ENCODE measurements around the gene NDUFS3. TPM values are rescaled to one million over a fixed set of nuclear protein-coding genes. Genes with fewer than 3 reads are reported as not detected.
"Not testable (repeated sequence)": the region's sequence is repeated elsewhere in the genome, so short reads cannot be mapped to it uniquely, and the experiment has no call there.

The NDUFS3 gene
- total RNA-seq, 1 donor from 2014 or later: 148 TPM

DNA sequence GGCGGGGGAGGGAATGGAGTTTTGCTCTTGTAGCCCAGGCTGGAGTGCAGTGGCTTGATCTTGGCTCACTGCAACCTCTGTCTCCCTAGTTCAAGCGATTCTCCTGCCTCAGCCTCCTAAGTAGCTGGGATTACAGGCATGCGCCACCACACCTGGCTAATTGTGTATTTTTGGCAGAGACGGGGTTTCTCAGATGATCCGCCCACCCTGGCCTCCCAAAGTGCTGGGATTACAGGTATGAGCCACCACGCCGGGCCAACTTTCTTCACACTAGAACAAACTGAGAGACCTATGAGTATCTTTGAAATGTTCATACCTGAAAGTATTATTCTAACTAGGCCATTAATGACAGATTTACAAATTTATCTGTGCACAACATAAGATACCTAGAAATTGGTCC, 32.6 kb upstream of the NDUFS3 start:
- H3K36me3 Mint-ChIP-seq (ENCODE audit: low read depth): peaks cover 17% of the 10 kb centered on the region
- H3K9me3 Mint-ChIP-seq; DNase-seq (ENCODE audit: low spot score); H3K27me3 Mint-ChIP-seq (ENCODE audit: insufficient read depth); H3K27ac Mint-ChIP-seq; H3K4me3 Mint-ChIP-seq; intact Hi-C loops (cut with micrococcal nuclease): not testable (repeated sequence)
- H3K4me1 Mint-ChIP-seq (ENCODE audit: low read depth): peaks cover 38% of the 10 kb centered on the region

DNA sequence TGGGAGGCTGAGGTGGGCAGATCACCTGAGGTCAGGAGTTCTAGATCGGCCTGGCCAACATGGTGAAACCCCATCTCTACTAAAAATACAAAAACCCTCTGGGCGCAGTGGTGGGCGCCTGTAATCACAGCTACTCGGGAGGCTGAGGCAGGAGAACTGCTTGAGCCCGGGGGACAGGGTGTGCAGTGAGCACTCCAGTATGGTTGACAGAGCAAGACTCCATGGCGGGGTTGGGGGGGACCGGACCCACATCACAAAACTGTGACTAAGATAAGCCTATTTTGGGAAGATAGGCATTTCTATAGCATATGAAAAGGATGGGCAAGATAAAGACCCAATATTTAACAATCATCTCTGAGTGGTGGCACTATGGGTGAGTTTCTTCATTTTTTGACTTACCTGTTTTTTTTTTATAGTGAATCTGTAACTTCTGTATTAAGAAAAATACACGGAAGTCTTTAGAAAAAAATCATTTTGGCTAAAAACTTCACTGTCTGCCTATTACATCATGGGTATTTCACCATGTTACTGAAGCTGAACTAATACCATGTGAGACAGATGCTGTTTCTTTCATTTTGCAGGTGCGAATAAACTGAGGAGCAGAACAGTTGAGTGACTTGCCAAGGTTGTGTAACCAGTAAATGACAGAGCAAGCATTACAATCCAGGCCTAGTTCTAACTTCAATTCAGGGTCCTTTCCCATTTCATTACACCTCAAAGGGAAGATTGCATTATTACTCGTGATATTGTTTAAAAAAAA, 28.4 kb upstream of the NDUFS3 start:
- peak overlapping the region; percentile 99 for H3K4me3 Mint-ChIP-seq
- no peaks in the 10 kb centered on the region for H3K9me3 Mint-ChIP-seq
- H3K4me1 Mint-ChIP-seq (ENCODE audit: low read depth): peaks cover 40% of the 10 kb centered on the region
- no peaks in the 10 kb centered on the region for H3K27me3 Mint-ChIP-seq (ENCODE audit: insufficient read depth)
- H3K36me3 Mint-ChIP-seq (ENCODE audit: low read depth): peaks cover 24% of the 10 kb centered on the region
- intact Hi-C loops (cut with micrococcal nuclease): loop anchor here (5.0 kb wide), 1 partner anchor 217 kb away; the partner anchor contains the start of gene FNBP4
- DNase-seq (ENCODE audit: low spot score): no peak
- H3K27ac Mint-ChIP-seq: peak overlapping the region; percentile 48

DNA sequence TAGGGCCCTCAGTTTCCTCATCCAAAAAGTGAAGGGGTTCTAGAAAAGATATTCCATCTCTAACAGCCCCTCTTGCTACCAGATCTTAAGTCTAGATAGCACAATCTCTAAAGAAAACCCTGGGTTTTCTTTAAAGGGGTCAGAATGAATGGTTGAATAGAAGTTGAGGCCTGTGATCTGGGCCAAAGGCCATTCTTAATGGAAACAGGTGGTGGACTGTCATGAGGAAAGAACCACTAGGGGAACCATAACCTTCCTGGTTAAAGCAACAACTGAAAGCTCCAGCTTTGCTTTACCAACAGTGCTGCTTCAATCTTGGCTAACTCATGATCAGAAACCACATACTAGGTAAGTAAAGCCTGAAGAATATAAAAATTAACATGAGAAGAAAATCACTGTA, 27.8 kb upstream of the NDUFS3 start:
- Mint-ChIP-seq H3K9me3 (no peaks in the 10 kb centered on the region), H3K36me3 (ENCODE audit: low read depth) (peaks cover 24% of the 10 kb centered on the region), H3K4me3 (peak overlapping the region; percentile 99), H3K27ac (peak overlapping the region; percentile 97), H3K27me3 (ENCODE audit: insufficient read depth) (no peaks in the 10 kb centered on the region), H3K4me1 (ENCODE audit: low read depth) (peaks cover 40% of the 10 kb centered on the region)
- DNase-seq (ENCODE audit: low spot score): no peak
- intact Hi-C loops (cut with micrococcal nuclease): loop anchor here (5.0 kb wide), 1 partner anchor 216 kb away; the partner anchor contains the start of gene FNBP4

DNA sequence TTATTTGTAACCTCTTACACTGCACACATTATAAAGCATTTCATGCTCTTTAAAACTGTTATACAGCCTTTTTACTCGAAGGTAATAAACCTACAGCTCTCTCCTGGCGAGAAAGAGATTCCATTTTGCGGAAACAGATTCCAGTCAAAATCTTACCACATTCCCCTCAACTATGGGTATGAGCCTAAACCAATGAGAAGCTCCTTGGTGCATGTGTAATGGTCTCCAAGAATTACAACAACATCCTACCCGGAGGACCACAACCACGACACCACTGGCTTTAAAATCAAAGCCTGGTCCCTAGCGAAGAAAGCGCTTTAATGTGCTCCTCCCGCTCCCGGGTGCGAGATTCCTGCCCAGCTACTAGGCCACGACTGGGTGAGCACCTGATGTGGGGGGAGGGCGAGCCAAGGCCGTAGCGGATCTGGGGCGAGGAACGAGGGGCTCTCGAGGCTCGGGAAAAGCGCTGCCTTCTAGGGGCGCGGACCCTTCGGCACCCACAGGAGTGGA, 26.8 kb upstream of the NDUFS3 start:
- Mint-ChIP-seq H3K27me3 (ENCODE audit: insufficient read depth) (no peaks in the 10 kb centered on the region), H3K4me1 (ENCODE audit: low read depth) (peaks cover 40% of the 10 kb centered on the region), H3K27ac (peak overlapping the region; percentile 97), H3K9me3 (no peaks in the 10 kb centered on the region), H3K36me3 (ENCODE audit: low read depth) (peaks cover 24% of the 10 kb centered on the region), H3K4me3 (peak overlapping the region; percentile 99)
- intact Hi-C loops (cut with micrococcal nuclease): loop anchor here (2.0 to 5.0 kb wide), 2 partner anchors 37 to 215 kb away; partner anchors contain the start of gene FNBP4
- peak; percentile 11 for DNase-seq (ENCODE audit: low spot score)

DNA sequence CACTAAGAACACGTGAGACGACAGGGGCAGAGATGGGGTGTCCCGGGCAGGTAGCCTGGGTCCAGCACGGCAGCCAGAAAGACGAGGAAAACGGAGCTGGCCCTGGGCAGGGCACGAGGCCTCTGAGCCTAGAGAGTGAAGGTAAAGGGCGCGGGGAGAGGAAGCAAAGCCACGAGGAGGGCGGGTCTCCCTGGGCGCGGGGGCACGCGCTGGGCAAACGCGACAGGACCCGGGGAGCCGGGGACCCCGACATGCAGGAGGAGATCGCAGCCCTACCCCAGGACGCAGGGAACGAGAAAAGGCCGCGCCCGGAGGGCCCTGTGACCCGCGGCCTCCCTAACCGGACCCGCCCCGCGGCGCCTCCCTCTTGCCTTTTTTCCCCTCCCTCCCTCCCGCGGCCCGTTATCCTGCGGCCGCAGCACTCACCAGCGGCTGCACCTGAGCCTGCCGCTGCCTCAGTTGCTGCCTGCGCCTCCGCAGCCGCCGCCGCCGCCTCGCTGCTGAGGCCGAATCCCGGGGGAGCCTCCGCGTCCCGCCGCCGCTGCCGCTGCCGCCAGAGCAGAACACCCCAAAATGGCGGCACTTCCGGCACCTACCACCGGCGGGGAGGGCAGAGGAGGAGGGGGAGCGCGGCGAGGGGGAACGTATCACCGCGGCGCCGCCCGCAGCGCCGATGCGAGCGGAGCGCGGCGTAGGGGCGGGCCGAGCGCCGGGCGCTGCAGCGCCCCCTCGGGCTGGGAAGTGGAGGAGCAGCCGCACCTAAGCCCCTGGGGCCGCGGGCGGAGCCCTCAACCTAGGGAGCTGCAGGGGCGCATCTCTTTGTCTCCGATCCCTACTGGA, 26.1 kb upstream of the NDUFS3 start, which contains the start of gene CELF1:
TSS of gene CELF1 (minus strand) at position 567 of the 840 bp plus-strand sequence. CDS start 53,609 bp downstream, outside the sequence.
- Mint-ChIP-seq H3K27ac (peak within 1 kb of the TSS; percentile 97), H3K4me3 (peak within 1 kb of the TSS; percentile 99), H3K36me3 (ENCODE audit: low read depth) (peaks cover 22% of the 10 kb centered on the region), H3K27me3 (ENCODE audit: insufficient read depth) (no peaks in the 10 kb centered on the region), H3K9me3 (no peaks in the 10 kb centered on the region), H3K4me1 (ENCODE audit: low read depth) (peaks cover 40% of the 10 kb centered on the region)
- peak; percentile 92 for DNase-seq (ENCODE audit: low spot score)
- intact Hi-C loops (cut with micrococcal nuclease): loop anchor here (1.0 to 5.0 kb wide), 7 partner anchors 13 to 215 kb away; partner anchors contain the start of genes FNBP4, MTCH2, NDUFS3 and PSMC3

DNA sequence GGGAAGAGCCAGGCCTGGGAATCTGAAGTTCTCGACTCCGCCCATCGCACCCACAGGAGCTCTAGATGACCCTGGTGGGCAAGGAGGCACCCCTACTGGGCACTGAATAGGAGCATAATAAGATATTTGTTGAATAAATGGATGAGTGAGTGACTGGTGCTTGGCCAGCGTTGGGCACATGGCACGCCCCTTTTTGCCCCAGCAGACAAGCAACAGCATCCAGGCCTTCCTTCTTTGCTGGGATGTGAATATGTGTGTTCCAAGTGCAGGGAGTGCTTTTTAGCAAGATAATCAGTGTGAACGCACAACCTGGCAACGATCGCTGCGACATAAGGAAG, 25.5 kb upstream of the NDUFS3 start:
- Mint-ChIP-seq H3K36me3 (ENCODE audit: low read depth) (peaks cover 20% of the 10 kb centered on the region), H3K27ac (peak overlapping the region; percentile 80), H3K4me1 (ENCODE audit: low read depth) (peaks cover 36% of the 10 kb centered on the region), H3K4me3 (peak overlapping the region; percentile 89), H3K9me3 (no peaks in the 10 kb centered on the region), H3K27me3 (ENCODE audit: insufficient read depth) (no peaks in the 10 kb centered on the region)
- DNase-seq (ENCODE audit: low spot score): no peak
- intact Hi-C loops (cut with micrococcal nuclease): loop anchor here (1.0 to 5.0 kb wide), 7 partner anchors 12 to 214 kb away; partner anchors contain the start of genes FNBP4, MTCH2, NDUFS3 and PSMC3

DNA sequence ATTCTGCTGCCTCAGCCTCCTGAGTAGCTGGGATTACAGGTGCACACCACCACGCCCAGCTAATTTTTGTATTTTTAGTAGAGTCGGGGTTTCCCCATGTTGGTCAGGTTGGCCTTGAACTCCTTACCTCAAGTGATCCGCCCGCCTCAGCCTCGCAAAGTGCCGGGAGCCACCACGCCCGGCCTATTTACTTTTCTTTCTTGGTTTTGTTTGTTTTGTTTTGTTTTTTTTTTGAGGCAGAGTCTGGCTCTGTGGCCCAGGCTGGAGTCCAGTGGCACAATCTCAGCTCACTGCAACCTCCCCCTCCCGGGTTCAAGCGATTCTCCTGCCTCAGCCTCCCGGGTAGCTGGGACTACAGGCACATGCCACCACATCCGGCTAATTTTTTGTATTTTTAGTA, 21.9 kb upstream of the NDUFS3 start:
- H3K36me3 Mint-ChIP-seq (ENCODE audit: low read depth); H3K4me3 Mint-ChIP-seq; H3K27me3 Mint-ChIP-seq (ENCODE audit: insufficient read depth); H3K9me3 Mint-ChIP-seq; DNase-seq (ENCODE audit: low spot score); H3K27ac Mint-ChIP-seq; intact Hi-C loops (cut with micrococcal nuclease): not testable (repeated sequence)
- H3K4me1 Mint-ChIP-seq (ENCODE audit: low read depth): peaks cover 13% of the 10 kb centered on the region

DNA sequence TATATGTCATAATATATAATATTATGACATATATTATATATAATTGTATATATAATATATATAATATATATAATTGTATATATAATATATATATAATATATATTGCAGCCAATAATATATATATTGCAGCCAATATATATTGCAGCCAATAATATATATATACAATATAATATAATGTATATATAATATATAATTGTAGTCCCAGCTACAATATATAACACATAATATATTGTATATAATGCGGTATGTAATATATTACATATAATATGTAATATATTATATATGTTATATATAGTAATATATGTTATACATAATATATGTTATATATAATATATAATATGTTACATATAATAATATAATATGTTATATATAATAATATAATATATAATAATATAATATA, 20.2 kb upstream of the NDUFS3 start:
- Mint-ChIP-seq H3K27me3 (ENCODE audit: insufficient read depth) (no peaks in the 10 kb centered on the region), H3K36me3 (ENCODE audit: low read depth) (no peaks in the 10 kb centered on the region), H3K4me1 (ENCODE audit: low read depth) (peaks cover 14% of the 10 kb centered on the region), H3K4me3 (no peak overlapping the region), H3K9me3 (no peaks in the 10 kb centered on the region), H3K27ac (no peak overlapping the region)
- intact Hi-C loops (cut with micrococcal nuclease): no loop called here
- DNase-seq (ENCODE audit: low spot score): no peak

DNA sequence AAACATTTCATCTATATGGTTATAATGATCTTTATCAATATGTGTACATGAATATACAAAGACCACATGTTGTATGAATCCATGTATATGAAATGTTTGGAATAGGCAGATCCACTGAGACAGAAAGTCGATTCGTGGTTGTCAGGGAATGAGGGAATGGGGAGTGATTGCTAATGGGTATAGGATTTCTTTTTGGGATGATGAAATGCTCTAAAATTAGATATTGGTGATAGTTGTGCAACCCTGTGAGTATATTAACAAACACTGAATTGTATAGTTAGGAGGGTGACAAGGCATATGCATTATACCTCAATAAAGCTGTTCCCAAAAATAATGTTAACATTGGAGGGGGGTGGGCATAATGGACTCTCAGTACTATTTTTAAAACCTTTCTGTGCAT, 18.4 kb upstream of the NDUFS3 start:
- no peak overlapping the region for H3K4me3 Mint-ChIP-seq
- no peak for DNase-seq (ENCODE audit: low spot score)
- no peaks in the 10 kb centered on the region for H3K36me3 Mint-ChIP-seq (ENCODE audit: low read depth)
- no peak overlapping the region for H3K27ac Mint-ChIP-seq
- no peaks in the 10 kb centered on the region for H3K9me3 Mint-ChIP-seq
- H3K27me3 Mint-ChIP-seq (ENCODE audit: insufficient read depth): no peaks in the 10 kb centered on the region
- intact Hi-C loops (cut with micrococcal nuclease): no loop called here
- H3K4me1 Mint-ChIP-seq (ENCODE audit: low read depth): peaks cover 11% of the 10 kb centered on the region

DNA sequence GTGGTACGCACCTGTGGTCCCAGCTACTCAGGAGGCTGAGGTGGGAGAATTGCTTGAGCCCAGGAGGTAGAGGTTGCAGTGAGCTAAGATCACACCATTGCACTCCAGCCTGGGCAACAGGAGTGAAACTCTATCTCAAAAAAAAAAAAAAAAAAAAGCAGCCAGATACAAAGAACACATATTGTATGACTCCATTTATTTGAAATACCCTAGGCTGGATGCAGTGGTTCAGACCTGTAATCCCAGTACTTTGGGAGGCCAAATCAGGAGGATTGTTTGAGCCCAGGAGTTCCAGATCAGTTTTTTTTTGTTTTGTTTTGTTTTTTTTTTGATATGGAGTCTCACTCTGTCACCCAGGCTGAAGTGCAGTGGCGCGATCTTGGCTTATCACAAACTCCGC, 16.5 kb upstream of the NDUFS3 start:
- H3K4me3 Mint-ChIP-seq; H3K27ac Mint-ChIP-seq; DNase-seq (ENCODE audit: low spot score); intact Hi-C loops (cut with micrococcal nuclease); H3K27me3 Mint-ChIP-seq (ENCODE audit: insufficient read depth); H3K36me3 Mint-ChIP-seq (ENCODE audit: low read depth); H3K9me3 Mint-ChIP-seq: not testable (repeated sequence)
- peaks cover 21% of the 10 kb centered on the region for H3K4me1 Mint-ChIP-seq (ENCODE audit: low read depth)

DNA sequence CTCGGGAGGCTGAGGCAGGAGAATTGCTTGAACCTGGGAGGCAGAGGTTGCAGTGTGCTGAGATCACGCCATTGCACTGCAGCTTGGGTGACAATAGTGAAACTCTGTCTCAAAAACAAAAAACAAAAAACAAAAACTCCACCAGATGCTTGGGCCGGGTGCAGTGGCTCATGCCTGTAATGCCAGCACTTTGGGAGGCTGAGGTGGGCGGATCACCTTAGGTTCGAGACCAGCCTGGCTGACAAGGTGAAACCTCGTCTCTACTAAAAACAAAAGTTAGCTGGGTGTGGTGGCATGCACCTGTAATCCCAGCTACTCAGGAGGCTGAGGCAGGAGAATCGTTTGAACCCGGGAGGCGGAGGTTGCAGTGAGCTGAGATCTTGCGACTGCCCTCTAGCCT, 14.5 kb upstream of the NDUFS3 start:
- H3K27me3 Mint-ChIP-seq (ENCODE audit: insufficient read depth); H3K36me3 Mint-ChIP-seq (ENCODE audit: low read depth); intact Hi-C loops (cut with micrococcal nuclease); H3K27ac Mint-ChIP-seq; DNase-seq (ENCODE audit: low spot score); H3K9me3 Mint-ChIP-seq: not testable (repeated sequence)
- Mint-ChIP-seq H3K4me3 (peak overlapping the region; percentile 57), H3K4me1 (ENCODE audit: low read depth) (peaks cover 21% of the 10 kb centered on the region)

DNA sequence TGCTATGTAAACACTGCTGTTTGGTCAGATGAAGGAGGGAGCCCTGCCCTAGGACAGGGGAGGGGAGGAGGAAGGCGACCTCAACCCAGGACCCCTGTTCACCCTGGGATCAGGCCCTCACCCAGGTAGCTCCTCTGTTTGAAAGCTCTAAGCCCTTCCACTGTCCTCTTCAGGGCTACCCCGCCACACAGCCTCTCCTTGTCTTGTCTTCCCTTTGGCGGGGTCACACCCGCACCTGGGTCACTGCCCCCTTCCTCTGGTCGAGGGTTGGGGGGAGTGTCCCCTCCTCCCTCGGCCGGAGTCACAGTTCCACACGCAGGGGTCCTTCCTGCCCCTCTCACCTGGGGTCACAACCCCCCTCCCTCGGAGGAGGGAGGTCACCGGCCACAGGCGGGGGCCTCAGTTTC, 13.9 kb upstream of the NDUFS3 start:
- H3K9me3 Mint-ChIP-seq: no peaks in the 10 kb centered on the region
- peak overlapping the region; percentile 80 for H3K4me3 Mint-ChIP-seq
- H3K27ac Mint-ChIP-seq: peak overlapping the region; percentile 73
- H3K27me3 Mint-ChIP-seq (ENCODE audit: insufficient read depth): no peaks in the 10 kb centered on the region
- no peak for DNase-seq (ENCODE audit: low spot score)
- peaks cover 9% of the 10 kb centered on the region for H3K36me3 Mint-ChIP-seq (ENCODE audit: low read depth)
- H3K4me1 Mint-ChIP-seq (ENCODE audit: low read depth): peaks cover 21% of the 10 kb centered on the region
- intact Hi-C loops (cut with micrococcal nuclease): loop anchor here (1.0 kb wide), 2 partner anchors 12 to 13 kb away; partner anchors contain the start of genes CELF1 and KBTBD4
